ACC112 (cell line): ENCODE measurements around the gene POLK.
"Not testable (repeated sequence)": the region's sequence is repeated elsewhere in the genome, so short reads cannot be mapped to it uniquely, and the experiment has no call there.

Source experiments
- H2AFZ ChIP-seq: fragments of 200-600 bp; sonication (generic); one replicate; pipeline ENCODE4 v1.6.0; 2017; ENCODE audit warnings: antibody characterized with exemption, low read length; ENCODE audit not compliant: unreplicated experiment
- H3K27ac ChIP-seq: fragments of 200-600 bp; sonication (generic); 2 replicates; pipeline ENCODE4 v1.5.1; 2014; ENCODE audit warnings: low read depth, mild to moderate bottlenecking, antibody characterized with exemption, low read length, moderate library complexity
- H3K27me3 ChIP-seq: fragments of 200-600 bp; sonication (generic); 2 replicates; pipeline ENCODE4 v1.6.1; 2014; ENCODE audit warnings: mild to moderate bottlenecking, antibody characterized with exemption, low read length, moderate library complexity, mixed read lengths; ENCODE audit not compliant: insufficient read depth
- H3K36me3 ChIP-seq: fragments of 200-600 bp; sonication (generic); 2 replicates; pipeline ENCODE4 v1.6.1; 2016; ENCODE audit warnings: mild to moderate bottlenecking, antibody characterized with exemption, low read length, moderate library complexity, mixed read lengths; ENCODE audit not compliant: insufficient read depth
- H3K4me1 ChIP-seq: fragments of 200-600 bp; sonication (generic); one replicate; pipeline ENCODE4 v1.6.1; 2016; ENCODE audit warnings: low read length, mixed read lengths; ENCODE audit not compliant: insufficient read depth, unreplicated experiment, control insufficient read depth
- H3K4me3 ChIP-seq: fragments of 200-600 bp; sonication (generic); 2 replicates; pipeline ENCODE4 v1.5.1; 2014; ENCODE audit warnings: mild to moderate bottlenecking, low read depth, low read length
- H3K79me2 ChIP-seq: fragments of 200-600 bp; sonication (generic); one replicate; pipeline ENCODE4 v1.6.0; 2016; ENCODE audit warnings: low read length; ENCODE audit not compliant: control insufficient read depth, unreplicated experiment, insufficient read depth

POLK gene

GRCh38 chr5:75565991-75566709 lies 54.5 kb downstream of the POLK start:
- Histone ChIP-seq H3K27ac (peak overlapping the region; percentile 95), H3K79me2 (peaks cover 45% of the 10 kb centered on the region), H3K4me1 (peaks cover 34% of the 10 kb centered on the region), H3K4me3 (peak overlapping the region; percentile 42)
- not testable (repeated sequence) for H2AFZ ChIP-seq, H3K27me3 ChIP-seq, H3K36me3 ChIP-seq

- Histone ChIP-seq H3K4me3 (peak overlapping the region; percentile 42), H3K79me2 (peaks cover 43% of the 10 kb centered on the region), H3K27ac (peak overlapping the region; percentile 95), H2AFZ (peak overlapping the region; percentile 19), H3K36me3 (peaks cover 10% of the 10 kb centered on the region), H3K27me3 (no peaks in the 10 kb centered on the region), H3K4me1 (peaks cover 34% of the 10 kb centered on the region)
Observed at GRCh38 chr5:75566710-75567309, 55.1 kb downstream of the POLK start.

- Histone ChIP-seq H3K79me2 (peaks cover 43% of the 10 kb centered on the region), H2AFZ (peak overlapping the region; percentile 10), H3K36me3 (peaks cover 10% of the 10 kb centered on the region), H3K27ac (peak overlapping the region; percentile 95), H3K4me1 (peaks cover 34% of the 10 kb centered on the region), H3K27me3 (no peaks in the 10 kb centered on the region), H3K4me3 (peak overlapping the region; percentile 42)
Observed at GRCh38 chr5:75567710-75568109, 56.0 kb downstream of the POLK start.

- H3K79me2 ChIP-seq, result peaks cover 39% of the 10 kb centered on the region
- peak overlapping the region; percentile 95 for H3K27ac ChIP-seq
- no peak overlapping the region for H2AFZ ChIP-seq
- H3K4me3 ChIP-seq, result peak overlapping the region; percentile 42; the same call in 1 of the 2 replicates
- H3K36me3 ChIP-seq, result peaks cover 10% of the 10 kb centered on the region
- peaks cover 34% of the 10 kb centered on the region for H3K4me1 ChIP-seq
- H3K27me3 ChIP-seq, result no peaks in the 10 kb centered on the region
Observed at GRCh38 chr5:75568202-75568601, 56.5 kb downstream of the POLK start.

GRCh38 chr5:75571547-75571946 lies 59.9 kb downstream of the POLK start:
- Histone ChIP-seq H3K27me3 (no peaks in the 10 kb centered on the region), H2AFZ (no peak overlapping the region), H3K79me2 (peaks cover 16% of the 10 kb centered on the region), H3K36me3 (peaks cover 10% of the 10 kb centered on the region), H3K27ac (no peak overlapping the region), H3K4me1 (peaks cover 29% of the 10 kb centered on the region), H3K4me3 (no peak overlapping the region)

- no peaks in the 10 kb centered on the region for H3K79me2 ChIP-seq
- H3K27ac ChIP-seq, result peak overlapping the region; percentile 76
- peak overlapping the region; percentile 45 for H3K4me3 ChIP-seq
- no peak overlapping the region for H2AFZ ChIP-seq
- H3K27me3 ChIP-seq, result no peaks in the 10 kb centered on the region
- peaks cover 10% of the 10 kb centered on the region for H3K4me1 ChIP-seq
- peaks cover 15% of the 10 kb centered on the region for H3K36me3 ChIP-seq
Observed at GRCh38 chr5:75574791-75575190, 63.1 kb downstream of the POLK start.

GRCh38 chr5:75578280-75578679 lies 66.6 kb downstream of the POLK start:
- not testable (repeated sequence) for H2AFZ ChIP-seq, H3K4me3 ChIP-seq, H3K27ac ChIP-seq, H3K27me3 ChIP-seq, H3K79me2 ChIP-seq
- peaks cover 10% of the 10 kb centered on the region for H3K36me3 ChIP-seq
- H3K4me1 ChIP-seq, result peaks cover 10% of the 10 kb centered on the region

- Histone ChIP-seq H3K27me3 (no peaks in the 10 kb centered on the region), H3K79me2 (no peaks in the 10 kb centered on the region), H2AFZ (no peak overlapping the region), H3K4me1 (peaks cover 5% of the 10 kb centered on the region), H3K27ac (no peak overlapping the region), H3K4me3 (no peak overlapping the region), H3K36me3 (peaks cover 7% of the 10 kb centered on the region)
Observed at GRCh38 chr5:75584641-75585040, 73.0 kb downstream of the POLK start.

- Histone ChIP-seq H3K36me3 (peaks cover 7% of the 10 kb centered on the region), H3K4me3 (no peak overlapping the region), H3K4me1 (peaks cover 5% of the 10 kb centered on the region), H3K79me2 (no peaks in the 10 kb centered on the region), H2AFZ (no peak overlapping the region), H3K27ac (no peak overlapping the region), H3K27me3 (no peaks in the 10 kb centered on the region)
Observed at GRCh38 chr5:75588666-75589065, 77.0 kb downstream of the POLK start.

GRCh38 chr5:75600535-75600934 lies 88.8 kb downstream of the POLK start:
- Histone ChIP-seq H3K4me3 (no peak overlapping the region), H3K79me2 (peaks cover 5% of the 10 kb centered on the region), H2AFZ (no peak overlapping the region), H3K36me3 (peaks cover 24% of the 10 kb centered on the region), H3K4me1 (no peaks in the 10 kb centered on the region), H3K27ac (no peak overlapping the region), H3K27me3 (no peaks in the 10 kb centered on the region)

- Histone ChIP-seq H3K4me3 (no peak overlapping the region), H3K4me1 (no peaks in the 10 kb centered on the region), H3K27ac (no peak overlapping the region), H2AFZ (no peak overlapping the region), H3K79me2 (peaks cover under 1% of the 10 kb centered on the region), H3K36me3 (peaks cover 18% of the 10 kb centered on the region), H3K27me3 (no peaks in the 10 kb centered on the region)
Observed at GRCh38 chr5:75601567-75601966, 89.9 kb downstream of the POLK start.
